Psoas muscle (tissue), 8 donors: ENCODE measurements around the gene IFT172. TPM values are rescaled to one million over a fixed set of nuclear protein-coding genes. Genes with fewer than 3 reads are reported as not detected.
A peak's percentile ranks its signal among the peaks of the same experiment; 100 is the strongest.

Source experiments
- ATAC-seq, 4 donors: fragments of 200-7000 bp; cut with Tn5 transposase; one replicate each; pipeline ENCODE4 v1.9.1; 2020; ENCODE audit warnings: moderate library complexity in 3 of 4, mild to moderate bottlenecking in 2 of 4
- DNase-seq, 2 donors: peaks; one replicate each; pipeline ENCODE4 v3.0.0-alpha.2; 2020
- H3K27ac ChIP-seq: fragments of 200-600 bp; one replicate; pipeline ENCODE4 v1.8.0; 2022
- H3K27me3 ChIP-seq, 3 donors: fragments of 200-600 bp in 1 of 3; one replicate each; pipeline versions ENCODE4 v1.6.1 to v1.8.0; 2013 to 2022; ENCODE audit warnings: low read length in 2 of 3, mild to moderate bottlenecking in 2 of 3, moderate library complexity in 1 of 3; ENCODE audit not compliant: insufficient read depth in 3 of 3
- H3K36me3 ChIP-seq, 2 donors: fragments of 200-600 bp in 1 of 2; one replicate each; pipeline versions ENCODE4 v1.6.1 to v1.8.0; 2013 to 2022; ENCODE audit warnings: low read depth in 1 of 2, mild to moderate bottlenecking in 1 of 2, moderate library complexity in 1 of 2; ENCODE audit not compliant: insufficient read depth in 1 of 2
- H3K4me1 ChIP-seq: fragments of 200-600 bp; one replicate; pipeline ENCODE4 v1.8.0; 2022
- H3K4me3 ChIP-seq: fragments of 200-600 bp; one replicate; pipeline ENCODE4 v1.8.0; 2022; ENCODE audit warnings: mild to moderate bottlenecking
- H3K9me3 ChIP-seq: fragments of 200-600 bp; one replicate; pipeline ENCODE4 v1.8.0; 2022
- CTCF ChIP-seq: fragments of 200-600 bp; IDR thresholded peaks from one replicate; pipeline ENCODE4 v1.8.0; 2022; ENCODE audit warnings: antibody characterized with exemption
- WGBS, 3 donors: extraction: QIAGEN DNeasy Blood & Tissue Kit; methylation state at CpG; one replicate each; pipeline versions ENCODE4 v1.1.6 to v1.1.7; 2013; 5-methylcytosine and 5-hydroxymethylcytosine counted together
- intact Hi-C, 2 donors: fragments of 100-400 bp; cut with DNase I; formaldehyde crosslinking; loops; one replicate each; pipeline versions ENCODE4 v1.11.0 to v1.14.2; 2022
- polyA plus RNA-seq, 3 donors: library from polyadenylated mRNA; stranded (reverse); fragments of 200-250 nt; gene quantifications; one replicate each; pipeline ENCODE4 v1.2.3, GENCODE V29; 2013
- total RNA-seq, 4 donors: library from RNA; stranded (reverse); fragmentation: NEBNext Ultra II Directional in 2 of 4; extraction: Animal tissue kit (Norgen Biotek cat#: 25700) in 2 of 4; gene quantifications; one replicate each; pipeline versions ENCODE4 v1.2.1 to v1.2.4, GENCODE V29; 2021 to 2023
- donor health status: healthy with polysubstance abuse.
- donor health status: DM: no; HTN: no; CAD: no; lungs with moderate emphysema.
- donor health status: Bipolar disorder and iron deficiency.
- donor health status: healthy.
- donor health status: DM: yes; HTN: yes; CAD: no.
- donor health status: DM: no; HTN: no; CAD: no.
- donor health status: DM: no; HTN: no; CAD: no.
- donor health status: DM: yes; HTN: yes; CAD: no.

IFT172 gene
- total and polyA plus RNA-seq, 7 donors = 4.4 to 10.1 (median 7.1) TPM

GRCh38 chr2:27445615-27446014, 43.9 kb downstream of the IFT172 start:
- Histone ChIP-seq H3K4me3 (no peak overlapping the region), H3K4me1 (peaks cover 15% of the 10 kb centered on the region), H3K27me3 (no peaks in the 10 kb centered on the region), H3K27ac (no peak overlapping the region), H3K9me3 (no peaks in the 10 kb centered on the region), H3K36me3 (peaks cover 10 to 78% of the 10 kb centered on the region in 2 donors)
- WGBS, 3 donors = 89 to 92% (median 89%) methylated on average over 8 of the region's 8 CpGs
- intact Hi-C loops = no loop called here
- TF ChIP-seq CTCF = no peak
- no peak for DNase-seq
- ATAC-seq = no peak

- no peaks in the 10 kb centered on the region for H3K27me3 ChIP-seq
- 90 to 92% (median 91%) methylated on average over 8 of the region's 8 CpGs for WGBS, 3 donors
- no peak overlapping the region for H3K4me3 ChIP-seq
- DNase-seq (no peak), ATAC-seq (no peak)
- peaks cover 10 to 78% of the 10 kb centered on the region in 2 donors for H3K36me3 ChIP-seq
- no peaks in the 10 kb centered on the region for H3K9me3 ChIP-seq
- peaks cover 15% of the 10 kb centered on the region for H3K4me1 ChIP-seq
- H3K27ac ChIP-seq = no peak overlapping the region
- TF ChIP-seq CTCF = no peak
- intact Hi-C loops = no loop called here
These were observed 44.4 kb downstream of the IFT172 start for GRCh38 chr2:27445155-27445554.

GRCh38 chr2:27442920-27443282, 46.6 kb downstream of the IFT172 start:
- Histone ChIP-seq H3K27me3 (no peaks in the 10 kb centered on the region), H3K9me3 (no peaks in the 10 kb centered on the region), H3K36me3 (peaks cover 8 to 78% of the 10 kb centered on the region in 2 donors), H3K27ac (peak overlapping the region; percentile 77), H3K4me3 (peak overlapping the region; percentile 11), H3K4me1 (peaks cover 15% of the 10 kb centered on the region)
- intact Hi-C loops = no loop called here
- TF ChIP-seq CTCF = no peak
- ATAC-seq (peak; percentile 68 to 79 (median 76)), DNase-seq (peak; percentile 24 to 66)
- WGBS, 3 donors = 35 to 64% (median 36%) methylated on average over 6 of the region's 6 CpGs

GRCh38 chr2:27441958-27442919, 47.3 kb downstream of the IFT172 start, which contains the start of gene KRTCAP3:
Gene KRTCAP3 (plus strand): TSS chr2:27442381. CDS start chr2:27442413, 32 bp downstream.
- WGBS, 3 donors = 31 to 42% (median 38%) methylated on average over 65 to 80 of the region's 80 CpGs
- peak within 1 kb of the TSS; percentile 11 for H3K4me3 ChIP-seq
- peaks cover 15% of the 10 kb centered on the region for H3K4me1 ChIP-seq
- ATAC-seq (peak; percentile 47 to 69 (median 54)), DNase-seq (peak; percentile 21 to 57)
- TF ChIP-seq CTCF = no peak
- H3K27ac ChIP-seq = peak within 1 kb of the TSS; percentile 77
- no peaks in the 10 kb centered on the region for H3K9me3 ChIP-seq
- no peaks in the 10 kb centered on the region for H3K27me3 ChIP-seq
- intact Hi-C loops = no loop called here
- peaks cover 8 to 78% of the 10 kb centered on the region in 2 donors for H3K36me3 ChIP-seq
